GM13976 (cell line): ENCODE data around the gene HPCAL1.
"Not testable (repeated sequence)": the region's sequence is repeated elsewhere in the genome, so short reads cannot be mapped to it uniquely, and the experiment has no call there.

ENCODE experiments used
- DNase-seq: peaks from one replicate; pipeline ENCODE4 v3.0.0; 2012; ENCODE audit warnings: low spot score
- CTCF ChIP-seq: IDR thresholded peaks from 2 replicates; pipeline ENCODE4 v1.5.1; 2012; ENCODE audit warnings: borderline replicate concordance, mild to moderate bottlenecking; ENCODE audit not compliant: insufficient read depth; ENCODE audit errors: extremely low read depth, missing control alignments, control extremely low read depth
- in situ Hi-C: fragments of 300-500 bp; cut with MboI; formaldehyde crosslinking; loops from one replicate; pipeline ENCODE4 v1.12.0; 2022; ENCODE audit warnings: low sequenced_read_pairs, mixed read lengths, inconsistent platforms; ENCODE audit not compliant: unreplicated experiment

The HPCAL1 gene

GRCh38 chr2:10289891-10290290 is 12.8 kb upstream of the HPCAL1 start:
- no peak for DNase-seq
- no peak for TF ChIP-seq CTCF
- in situ Hi-C loops: no loop called here

GRCh38 chr2:10291376-10291775 is 11.3 kb upstream of the HPCAL1 start:
- in situ Hi-C loops, DNase-seq: not testable (repeated sequence)

GRCh38 chr2:10292033-10292432 is 10.7 kb upstream of the HPCAL1 start:
- no peak for TF ChIP-seq CTCF
- DNase-seq: no peak
- in situ Hi-C loops: no loop called here

GRCh38 chr2:10293603-10294002 is 9.1 kb upstream of the HPCAL1 start:
- no peak for TF ChIP-seq CTCF
- in situ Hi-C loops: no loop called here
- DNase-seq: no peak

- no peak for TF ChIP-seq CTCF
- DNase-seq: no peak
- in situ Hi-C loops: no loop called here
Measured at GRCh38 chr2:10294077-10294476, 8.6 kb upstream of the HPCAL1 start.

- DNase-seq, in situ Hi-C loops: not testable (repeated sequence)
Measured at GRCh38 chr2:10295649-10296048, 7.1 kb upstream of the HPCAL1 start.

- in situ Hi-C loops: no loop called here
- TF ChIP-seq CTCF: no peak
- no peak for DNase-seq
Measured at GRCh38 chr2:10296142-10296541, 6.6 kb upstream of the HPCAL1 start.

GRCh38 chr2:10297191-10297830 is 5.4 kb upstream of the HPCAL1 start:
- DNase-seq: no peak
- in situ Hi-C loops: no loop called here
- TF ChIP-seq CTCF: no peak
